K562 (cell line): ENCODE results near the gene ZFAND3. TPM values are rescaled to one million over a fixed set of nuclear protein-coding genes. Genes with fewer than 3 reads are reported as not detected.

Experiments
- BHLHE40 ChIP-seq: IDR thresholded peaks from 2 replicates; pipeline ENCODE4 v1.6.1; 2011; ENCODE audit warnings: low read length, improper control_type of control experiment
- FOXK2 ChIP-seq, 2 experiments: fragments of 450-650 bp; IDR thresholded peaks in 1 of 2; conservative IDR thresholded peaks in 1 of 2; 2 replicates each; pipeline ENCODE4 v1.6.1; 2016; ENCODE audit warnings: low read depth in 2 of 2, mild to moderate bottlenecking in 1 of 2
- KDM2B ChIP-seq: fragments of 250-450 bp; sonication (Bioruptor Pico); IDR thresholded peaks from 2 replicates; pipeline ENCODE4 v1.8.0; 2021; ENCODE audit warnings: mild to moderate bottlenecking, moderate library complexity
- LCOR ChIP-seq: sonication (generic); formaldehyde crosslinking; IDR thresholded peaks from 2 replicates; pipeline ENCODE4 v1.8.0; 2022; ENCODE audit warnings: mild to moderate bottlenecking, missing genetic modification reagents
- MGA ChIP-seq: fragments of 450-650 bp; IDR thresholded peaks from 2 replicates; pipeline ENCODE4 v1.6.1; 2016; ENCODE audit warnings: mild to moderate bottlenecking, moderate library complexity
- MNT ChIP-seq, 2 experiments: fragments of 450-650 bp; conservative IDR thresholded peaks; 2 replicates each; pipeline ENCODE4 v1.6.1; 2017; ENCODE audit warnings: mild to moderate bottlenecking in 2 of 2, moderate library complexity in 2 of 2
- PATZ1 ChIP-seq: fragments of 250-450 bp; sonication (Bioruptor Pico); IDR thresholded peaks from 2 replicates; pipeline ENCODE4 v1.5.0; 2020; ENCODE audit warnings: mild to moderate bottlenecking, borderline replicate concordance
- SMARCB1 ChIP-seq: IDR thresholded peaks from 2 replicates; pipeline ENCODE4 v1.6.1; 2011; ENCODE audit warnings: improper control_type of control experiment, low read depth; ENCODE audit not compliant: insufficient read length
- SRSF3 ChIP-seq: fragments of 200-400 bp; formaldehyde crosslinking; IDR thresholded peaks from 2 replicates; pipeline ENCODE4 v1.6.1; 2016; ENCODE audit warnings: mild to moderate bottlenecking, low read length, moderate library complexity; ENCODE audit not compliant: insufficient read depth
- TEAD1 ChIP-seq, 2 experiments: fragments of 450-650 bp in 1 of 2; sonication (generic) in 1 of 2; formaldehyde crosslinking; IDR thresholded peaks; 2 replicates each; pipeline versions ENCODE4 v1.4.0 to v1.8.0; 2020 to 2022; ENCODE audit warnings: mild to moderate bottlenecking in 2 of 2, missing genetic modification reagents in 1 of 2
- polyA plus RNA-seq, 8 experiments: library from polyadenylated mRNA; depleted of rRNA in 4 of 8; stranded (reverse) in 5 of 8; unstranded in 3 of 8; fragments of >200 nt; fragmentation: Nextera tagmentation in 2 of 8; fragmentation: Illumina TruSeq in 1 of 8; extraction: Ambion mirVana in 2 of 8; extraction: Trizol in 1 of 8; gene quantifications; 2 replicates each; pipeline versions ENCODE4 v1.2.1 to v1.2.3, GENCODE V29; 2011 to 2014; ENCODE audit warnings: inconsistent platforms in 1 of 8, missing spikeins in 1 of 8
- total RNA-seq, 7 experiments: library from RNA; depleted of rRNA in 6 of 7; stranded (reverse); fragments of >200 nt in 6 of 7; fragmentation: Illumina TruSeq in 2 of 7; extraction: Trizol in 2 of 7; gene quantifications; 2 replicates each; pipeline versions ENCODE4 v1.2.1 to v1.2.3, GENCODE V29; 2011 to 2021; ENCODE audit warnings: low replicate concordance in 1 of 7

The ZFAND3 gene
- total and polyA plus RNA-seq, 9 of the 15 experiments (the other 6 are each of a cell fraction or from before 2014, with no cell fraction given): 0.81 to 26.6 (median 11.8) TPM

DNA sequence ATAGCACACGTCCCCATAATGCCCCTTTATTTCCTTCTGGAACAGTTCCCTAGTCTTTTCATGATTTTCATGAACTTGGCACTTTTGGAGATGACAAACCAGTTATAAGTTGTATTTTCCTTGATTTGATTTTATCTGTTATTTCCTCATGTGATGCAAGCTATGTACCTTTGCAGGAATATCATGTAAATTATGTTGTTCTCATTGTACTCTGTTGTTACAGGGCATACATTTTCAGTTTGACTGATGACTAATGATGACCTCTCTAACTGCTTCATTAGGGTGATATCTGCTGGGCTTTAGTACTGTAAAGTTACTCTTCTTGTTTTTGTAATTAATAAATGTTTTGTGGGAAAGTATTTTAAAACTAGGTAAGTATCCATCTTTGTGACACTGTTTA is 147.3 kb downstream of the ZFAND3 start (continued):
- TF ChIP-seq MGA (no peak), SRSF3 (no peak), LCOR (no peak), SMARCB1 (no peak), BHLHE40 (no peak), FOXK2 (conservative IDR thresholded peaks at IDR 0.05 in 1 of 2, IDR thresholded peaks at IDR 0.05 in 1 of 2; ENCODE audit: low read depth in 2 of 2) (no peak), TEAD1 (CRISPR knock-in tag; IDR thresholded peaks at IDR 0.05) (no peak), MNT (conservative IDR thresholded peaks at IDR 0.05) (no peak), PATZ1 (no peak), KDM2B (CRISPR knock-in tag) (no peak)
- TF ChIP-seq, all 486 proteins: peak for 0
